D721Med (cell line): ENCODE results near the gene ME3.
"Not testable (repeated sequence)": the region's sequence is repeated elsewhere in the genome, so short reads cannot be mapped to it uniquely, and the experiment has no call there.

Experiments
- DNase-seq: peaks from one replicate; pipeline ENCODE4 v3.0.0; 2011; ENCODE audit warnings: low spot score; ENCODE audit not compliant: insufficient read length
- FAIRE-seq: peaks from 2 replicates; lab custom pipeline; 2011; peaks lifted over from hg19 to GRCh38; lab: Jason Lieb, UNC
- CTCF ChIP-seq: IDR thresholded peaks from 2 replicates; pipeline ENCODE4 v1.5.1; 2012; ENCODE audit warnings: mild to moderate bottlenecking, control low read depth; ENCODE audit not compliant: insufficient read depth; ENCODE audit errors: missing control alignments

The ME3 gene

GRCh38 chr11:86435711-86436110 is 236.7 kb downstream of the ME3 start:
- no peak for FAIRE-seq
- DNase-seq, result no peak
- no peak for TF ChIP-seq CTCF

GRCh38 chr11:86433361-86434095 is 238.9 kb downstream of the ME3 start:
- FAIRE-seq, DNase-seq: not testable (repeated sequence)

- DNase-seq (no peak), FAIRE-seq (no peak)
- TF ChIP-seq CTCF, result no peak
Observed at GRCh38 chr11:86431258-86431657, 241.2 kb downstream of the ME3 start.

GRCh38 chr11:86427441-86427840 is 245.0 kb downstream of the ME3 start:
- no peak for FAIRE-seq
- no peak for DNase-seq
- no peak for TF ChIP-seq CTCF

- not testable (repeated sequence) for FAIRE-seq, DNase-seq
Observed at GRCh38 chr11:86423488-86423887, 248.9 kb downstream of the ME3 start.

GRCh38 chr11:86422371-86422770 is 250.0 kb downstream of the ME3 start:
- FAIRE-seq, result no peak
- no peak for TF ChIP-seq CTCF
- no peak for DNase-seq

- DNase-seq (no peak), FAIRE-seq (no peak)
- no peak for TF ChIP-seq CTCF
Observed at GRCh38 chr11:86421946-86422345, 250.5 kb downstream of the ME3 start.

GRCh38 chr11:86418917-86419316 is 253.5 kb downstream of the ME3 start:
- DNase-seq (no peak), FAIRE-seq (no peak)
- TF ChIP-seq CTCF, result peak; percentile 34
